HepG2 (cell line): ENCODE data around the gene VAMP8. TPM values are rescaled to one million over a fixed set of nuclear protein-coding genes. Genes with fewer than 3 reads are reported as not detected.

ENCODE experiments used
- FUBP1 ChIP-seq: sonication (generic); formaldehyde crosslinking; IDR thresholded peaks from 2 replicates; pipeline ENCODE4 v1.5.1; 2020; ENCODE audit warnings: missing genetic modification reagents, mild to moderate bottlenecking, borderline replicate concordance
- GLI4 ChIP-seq: sonication (generic); formaldehyde crosslinking; IDR thresholded peaks from 2 replicates; pipeline ENCODE4 v1.5.1; 2020; ENCODE audit warnings: missing genetic modification reagents, mild to moderate bottlenecking, moderate library complexity, borderline replicate concordance
- HCFC1 ChIP-seq: fragments of 150-350 bp; IDR thresholded peaks from 2 replicates; pipeline ENCODE4 v1.6.1; 2014; ENCODE audit warnings: low read depth, low read length
- HOMEZ ChIP-seq: IDR thresholded peaks from 2 replicates; pipeline ENCODE4 v1.6.1; 2016; ENCODE audit warnings: low read depth
- IKZF5 ChIP-seq: IDR thresholded peaks from 2 replicates; pipeline ENCODE4 v1.6.1; 2018; ENCODE audit warnings: missing genetic modification reagents, mild to moderate bottlenecking, missing compliant biosample characterization
- MAX ChIP-seq: IDR thresholded peaks from 2 replicates; pipeline ENCODE4 v1.6.1; 2012; ENCODE audit warnings: inconsistent platforms
- RAD51 ChIP-seq: fragments of 450-650 bp; IDR thresholded peaks from 2 replicates; pipeline ENCODE4 v1.6.1; 2016; ENCODE audit warnings: borderline replicate concordance
- SAFB2 ChIP-seq: sonication (generic); formaldehyde crosslinking; IDR thresholded peaks from 2 replicates; pipeline ENCODE4 v1.5.1; 2020; ENCODE audit warnings: missing genetic modification reagents, low read depth, mild to moderate bottlenecking, borderline replicate concordance
- SIX1 ChIP-seq: sonication (generic); formaldehyde crosslinking; IDR thresholded peaks from 2 replicates; pipeline ENCODE4 v1.4.0; 2020; ENCODE audit warnings: missing genetic modification reagents, borderline replicate concordance
- SRF ChIP-seq: IDR thresholded peaks from 2 replicates; pipeline ENCODE4 v1.6.1; 2011; ENCODE audit warnings: mild to moderate bottlenecking, low read depth, low read length, moderate library complexity
- THYN1 ChIP-seq: sonication (generic); formaldehyde crosslinking; IDR thresholded peaks from 2 replicates; pipeline ENCODE4 v1.8.1; 2023; ENCODE audit warnings: low read depth, mild to moderate bottlenecking, moderate library complexity, missing genetic modification reagents, borderline replicate concordance
- TP53 ChIP-seq: sonication (generic); formaldehyde crosslinking; conservative IDR thresholded peaks from 2 replicates; pipeline ENCODE4 v1.4.0; 2020; ENCODE audit warnings: missing genetic modification reagents
- ZNF788 ChIP-seq: sonication (generic); formaldehyde crosslinking; IDR thresholded peaks from 2 replicates; pipeline ENCODE4 v1.5.0; 2020; ENCODE audit warnings: mild to moderate bottlenecking, missing genetic modification reagents, borderline replicate concordance
- ZNF839 ChIP-seq: sonication (generic); formaldehyde crosslinking; IDR thresholded peaks from 2 replicates; pipeline ENCODE4 v1.4.0; 2020; ENCODE audit warnings: missing genetic modification reagents, mild to moderate bottlenecking, borderline replicate concordance
- polyA plus RNA-seq, 8 experiments: library from polyadenylated mRNA; depleted of rRNA in 3 of 8; stranded (reverse) in 7 of 8; unstranded in 1 of 8; fragments of >200 nt; fragmentation: Illumina TruSeq in 4 of 8; extraction: Trizol in 4 of 8; gene quantifications; 2 replicates each; pipeline versions ENCODE4 v1.2.1 to v1.2.3, GENCODE V29; 2011 to 2016; ENCODE audit warnings: low read depth in 4 of 8, missing spikeins in 1 of 8, mixed read lengths in 1 of 8; ENCODE audit not compliant: insufficient read depth in 1 of 8
- total RNA-seq, 5 experiments: library from RNA; depleted of rRNA; stranded (reverse); fragments of >200 nt; fragmentation: Illumina TruSeq; extraction: Trizol; gene quantifications; 2 replicates each; pipeline ENCODE4 v1.2.3, GENCODE V29; 2016; ENCODE audit warnings: low read depth in 1 of 5
- TF ChIP-seq, protein P1 (sequence below): IDR thresholded peaks from 2 replicates; pipeline ENCODE4 v1.6.1; 2016; ENCODE audit warnings: low read depth, control low read depth
- TF ChIP-seq, protein P2 (sequence below): sonication (generic); formaldehyde crosslinking; IDR thresholded peaks from 2 replicates; pipeline ENCODE4 v1.5.0; 2020; ENCODE audit warnings: mild to moderate bottlenecking, missing genetic modification reagents, borderline replicate concordance

VAMP8 gene
- total and polyA plus RNA-seq, 2 of the 13 experiments (the other 11 are each of a cell fraction or from before 2014, with no cell fraction given), result 83.3 to 157 TPM

DNA sequence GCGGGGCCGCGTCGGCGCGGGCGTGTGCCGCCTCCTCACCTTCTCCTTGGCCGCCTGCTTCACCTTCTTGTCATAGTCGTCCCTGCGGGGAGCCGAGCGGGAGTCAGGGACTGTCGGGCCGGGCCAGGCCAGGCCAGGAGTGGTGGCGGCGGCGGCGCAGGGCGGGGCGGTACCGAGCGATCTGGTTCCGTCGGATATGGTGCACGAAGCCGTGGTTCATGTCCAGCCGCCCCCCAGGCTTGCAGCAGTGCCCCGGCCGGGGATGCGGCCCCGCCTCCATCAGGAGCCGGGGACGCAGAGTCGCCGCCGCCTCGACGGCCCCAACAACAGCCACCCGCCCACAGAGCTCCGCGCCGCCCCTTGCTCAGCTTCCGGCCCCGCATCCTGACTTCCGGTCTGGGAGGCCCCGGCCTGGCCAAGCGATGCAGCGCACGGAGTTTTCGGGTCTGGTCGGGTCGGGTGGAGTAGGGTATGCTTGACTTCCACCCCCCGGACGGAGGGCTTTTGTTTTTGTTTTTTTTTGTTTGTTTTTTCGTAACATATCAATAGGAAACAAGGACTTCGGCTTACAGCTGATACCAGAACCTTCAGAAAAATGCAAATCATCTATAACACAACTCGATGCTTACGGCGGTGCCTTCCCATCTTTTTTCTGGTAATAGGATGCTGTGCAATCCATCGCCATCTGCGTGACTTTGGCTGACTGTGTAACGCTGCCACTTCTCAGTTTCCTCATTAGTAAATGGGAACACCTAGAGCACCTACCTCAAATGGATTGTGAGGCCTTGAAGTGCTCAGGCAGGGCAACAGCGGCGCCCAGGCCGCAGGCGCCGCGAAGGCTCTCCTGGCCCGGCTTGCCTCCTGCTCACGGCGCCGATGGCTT is 34.6 kb downstream of the VAMP8 start, which contains the start of gene C2orf68 (continued):
- TF ChIP-seq GLI4 (peak; percentile 76; the same call in 1 of the 2 replicates), FUBP1 (CRISPR knock-in tag) (no peak), MAX (peak; percentile 89), SRF (peak; percentile 53; the same call in 1 of the 2 replicates), SAFB2 (CRISPR knock-in tag) (peak; percentile 70; the same call in 1 of the 2 replicates), ZNF788 (peak; percentile 86; the same call in 1 of the 2 replicates), ZNF839 (CRISPR knock-in tag) (no peak), IKZF5 (CRISPR knock-in tag) (peak; percentile 92), RAD51 (no peak), THYN1 (CRISPR knock-in tag) (no peak), HCFC1 (peak; percentile 52), HOMEZ (CRISPR knock-in tag) (0 out of 2 replicates have a peak, but pooled peaks have one; percentile 61), TP53 (no peak), SIX1 (0 out of 2 replicates have a peak, but pooled peaks have one; percentile 9)
- TF ChIP-seq, protein P1, sequence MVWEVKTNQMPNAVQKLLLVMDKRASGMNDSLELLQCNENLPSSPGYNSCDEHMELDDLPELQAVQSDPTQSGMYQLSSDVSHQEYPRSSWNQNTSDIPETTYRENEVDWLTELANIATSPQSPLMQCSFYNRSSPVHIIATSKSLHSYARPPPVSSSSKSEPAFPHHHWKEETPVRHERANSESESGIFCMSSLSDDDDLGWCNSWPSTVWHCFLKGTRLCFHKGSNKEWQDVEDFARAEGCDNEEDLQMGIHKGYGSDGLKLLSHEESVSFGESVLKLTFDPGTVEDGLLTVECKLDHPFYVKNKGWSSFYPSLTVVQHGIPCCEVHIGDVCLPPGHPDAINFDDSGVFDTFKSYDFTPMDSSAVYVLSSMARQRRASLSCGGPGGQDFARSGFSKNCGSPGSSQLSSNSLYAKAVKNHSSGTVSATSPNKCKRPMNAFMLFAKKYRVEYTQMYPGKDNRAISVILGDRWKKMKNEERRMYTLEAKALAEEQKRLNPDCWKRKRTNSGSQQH, result peak; percentile 54
- TF ChIP-seq, protein P2, sequence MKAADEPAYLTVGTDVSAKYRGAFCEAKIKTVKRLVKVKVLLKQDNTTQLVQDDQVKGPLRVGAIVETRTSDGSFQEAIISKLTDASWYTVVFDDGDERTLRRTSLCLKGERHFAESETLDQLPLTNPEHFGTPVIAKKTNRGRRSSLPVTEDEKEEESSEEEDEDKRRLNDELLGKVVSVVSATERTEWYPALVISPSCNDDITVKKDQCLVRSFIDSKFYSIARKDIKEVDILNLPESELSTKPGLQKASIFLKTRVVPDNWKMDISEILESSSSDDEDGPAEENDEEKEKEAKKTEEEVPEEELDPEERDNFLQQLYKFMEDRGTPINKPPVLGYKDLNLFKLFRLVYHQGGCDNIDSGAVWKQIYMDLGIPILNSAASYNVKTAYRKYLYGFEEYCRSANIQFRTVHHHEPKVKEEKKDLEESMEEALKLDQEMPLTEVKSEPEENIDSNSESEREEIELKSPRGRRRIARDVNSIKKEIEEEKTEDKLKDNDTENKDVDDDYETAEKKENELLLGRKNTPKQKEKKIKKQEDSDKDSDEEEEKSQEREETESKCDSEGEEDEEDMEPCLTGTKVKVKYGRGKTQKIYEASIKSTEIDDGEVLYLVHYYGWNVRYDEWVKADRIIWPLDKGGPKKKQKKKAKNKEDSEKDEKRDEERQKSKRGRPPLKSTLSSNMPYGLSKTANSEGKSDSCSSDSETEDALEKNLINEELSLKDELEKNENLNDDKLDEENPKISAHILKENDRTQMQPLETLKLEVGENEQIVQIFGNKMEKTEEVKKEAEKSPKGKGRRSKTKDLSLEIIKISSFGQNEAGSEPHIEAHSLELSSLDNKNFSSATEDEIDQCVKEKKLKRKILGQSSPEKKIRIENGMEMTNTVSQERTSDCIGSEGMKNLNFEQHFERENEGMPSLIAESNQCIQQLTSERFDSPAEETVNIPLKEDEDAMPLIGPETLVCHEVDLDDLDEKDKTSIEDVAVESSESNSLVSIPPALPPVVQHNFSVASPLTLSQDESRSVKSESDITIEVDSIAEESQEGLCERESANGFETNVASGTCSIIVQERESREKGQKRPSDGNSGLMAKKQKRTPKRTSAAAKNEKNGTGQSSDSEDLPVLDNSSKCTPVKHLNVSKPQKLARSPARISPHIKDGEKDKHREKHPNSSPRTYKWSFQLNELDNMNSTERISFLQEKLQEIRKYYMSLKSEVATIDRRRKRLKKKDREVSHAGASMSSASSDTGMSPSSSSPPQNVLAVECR (CRISPR knock-in tag), result peak; percentile 93
